HEK293T (cell line): Measurements from ENCODE around the gene CCSAP.

ENCODE experiments used
- ARNT ChIP-seq: fragments of 450-650 bp; IDR thresholded peaks from 2 replicates; pipeline ENCODE4 v1.6.1; 2017; ENCODE audit warnings: mild to moderate bottlenecking
- FOXM1 ChIP-seq: fragments of 450-650 bp; IDR thresholded peaks from 2 replicates; pipeline ENCODE4 v1.6.1; 2017; ENCODE audit warnings: mild to moderate bottlenecking, borderline replicate concordance
- SUZ12 ChIP-seq: fragments of 450-650 bp; IDR thresholded peaks from 2 replicates; pipeline ENCODE4 v1.6.1; 2016; ENCODE audit warnings: mild to moderate bottlenecking

DNA sequence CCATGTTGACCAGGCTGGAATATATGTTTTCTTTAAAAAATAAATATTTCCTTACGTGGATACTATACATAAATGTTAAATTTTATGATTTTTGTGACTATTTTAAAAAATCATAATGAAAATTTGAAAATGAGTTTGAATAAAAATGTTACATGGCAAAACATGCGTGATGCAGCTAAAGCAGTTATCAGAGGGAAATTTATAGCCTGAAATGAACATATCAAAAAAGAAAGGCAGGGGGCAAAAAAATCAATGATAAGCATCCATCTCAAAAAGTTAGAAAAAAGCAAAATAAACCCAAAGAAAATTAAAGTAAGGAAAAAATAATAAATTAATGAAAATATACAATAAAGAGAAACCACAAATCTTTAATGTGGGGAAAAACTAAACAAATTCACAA is 8.6 kb downstream of the CCSAP start:
- TF ChIP-seq SUZ12 = no peak
- no peak for TF ChIP-seq ARNT
- no peak for TF ChIP-seq FOXM1
